DMS53 treated with DMSO at 0.1 percent for 48 hours (cell line): ENCODE measurements around the gene NRF1.
"Not testable (repeated sequence)": the region's sequence is repeated elsewhere in the genome, so short reads cannot be mapped to it uniquely, and the experiment has no call there.

ENCODE experiments used
- DNase-seq: peaks from one replicate; lab custom pipeline; 2025; ENCODE audit not compliant: unreplicated experiment; lab: John Stamatoyannopoulos, UW

The NRF1 gene

DNA sequence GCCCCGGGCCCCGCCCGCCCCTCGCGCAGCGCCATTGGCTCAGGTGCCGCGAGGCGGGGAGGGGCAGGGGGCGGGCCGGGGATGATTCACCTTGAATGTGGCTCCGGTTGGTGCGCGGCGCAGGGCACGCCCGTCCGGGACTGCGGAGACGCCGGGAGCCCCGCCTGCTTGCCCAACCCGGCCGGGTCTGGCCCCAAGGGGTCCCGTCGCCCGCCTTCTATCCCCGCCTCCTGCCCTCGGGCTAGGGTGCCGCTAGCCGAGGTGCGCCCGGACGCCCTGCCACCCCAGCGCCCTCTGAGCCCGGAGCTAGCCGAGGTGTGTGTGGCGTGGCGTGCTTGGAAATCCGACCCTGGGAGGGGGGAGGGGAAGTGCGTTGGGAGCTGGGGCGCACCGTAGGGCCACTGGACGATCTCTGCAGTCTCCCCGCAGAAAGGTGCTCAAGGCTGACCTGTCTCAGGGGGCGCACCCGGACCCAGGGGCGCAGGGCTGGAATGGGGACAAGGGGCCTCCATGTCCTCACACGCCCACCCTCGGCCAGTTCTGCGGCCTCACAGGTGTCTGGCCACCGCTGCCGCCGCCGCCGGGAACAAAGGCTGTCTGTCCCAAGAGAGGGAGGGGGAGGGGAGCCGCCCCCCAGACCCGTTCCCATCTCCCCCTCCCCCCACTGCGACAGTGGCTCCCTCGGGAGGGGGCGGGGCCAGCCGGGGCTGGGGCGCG is 168.9 kb downstream of the NRF1 start:
- peak; percentile 95 for DNase-seq

- DNase-seq: peak; percentile 57
These were observed 169.7 kb downstream of the NRF1 start for GRCh38 chr7:129780974-129781927.

- DNase-seq: peak; percentile 57
These were observed 170.7 kb downstream of the NRF1 start for GRCh38 chr7:129781928-129782817.

- no peak for DNase-seq
These were observed 171.5 kb downstream of the NRF1 start for GRCh38 chr7:129782818-129783583.

DNA sequence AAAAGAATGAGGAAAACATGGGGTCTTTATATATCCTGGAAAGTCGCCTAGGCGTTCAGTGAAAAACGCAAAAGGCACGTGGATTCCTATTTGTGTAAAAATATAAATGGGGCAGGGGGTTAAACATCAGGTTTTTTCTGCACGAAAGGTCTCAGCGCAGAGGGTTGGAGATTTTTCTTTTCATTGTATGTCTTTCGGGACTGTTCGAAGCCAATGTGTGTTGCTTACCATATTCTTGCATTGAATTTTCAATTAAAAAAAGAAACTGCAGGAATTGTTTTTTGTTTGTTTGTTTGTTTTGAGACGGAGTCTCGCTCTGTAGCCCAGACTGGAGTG is 172.0 kb downstream of the NRF1 start:
- no peak for DNase-seq

DNA sequence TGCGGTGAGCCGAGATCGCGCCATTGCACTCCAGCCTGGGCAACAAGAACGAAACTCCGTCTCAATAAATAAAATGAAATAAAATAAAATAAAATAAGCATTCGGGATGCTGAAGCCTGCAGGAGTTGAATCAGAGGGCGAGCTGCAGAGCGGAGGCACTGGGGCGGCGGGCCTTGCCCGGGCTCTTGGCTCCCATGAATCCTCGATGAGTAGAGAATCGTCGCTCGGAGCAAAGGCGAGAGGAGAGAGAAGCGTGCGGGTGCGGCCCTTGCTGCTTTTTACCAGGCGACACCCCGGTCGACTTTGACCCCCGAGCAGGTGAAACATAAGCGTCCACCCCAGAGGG is 172.9 kb downstream of the NRF1 start:
- no peak for DNase-seq

DNA sequence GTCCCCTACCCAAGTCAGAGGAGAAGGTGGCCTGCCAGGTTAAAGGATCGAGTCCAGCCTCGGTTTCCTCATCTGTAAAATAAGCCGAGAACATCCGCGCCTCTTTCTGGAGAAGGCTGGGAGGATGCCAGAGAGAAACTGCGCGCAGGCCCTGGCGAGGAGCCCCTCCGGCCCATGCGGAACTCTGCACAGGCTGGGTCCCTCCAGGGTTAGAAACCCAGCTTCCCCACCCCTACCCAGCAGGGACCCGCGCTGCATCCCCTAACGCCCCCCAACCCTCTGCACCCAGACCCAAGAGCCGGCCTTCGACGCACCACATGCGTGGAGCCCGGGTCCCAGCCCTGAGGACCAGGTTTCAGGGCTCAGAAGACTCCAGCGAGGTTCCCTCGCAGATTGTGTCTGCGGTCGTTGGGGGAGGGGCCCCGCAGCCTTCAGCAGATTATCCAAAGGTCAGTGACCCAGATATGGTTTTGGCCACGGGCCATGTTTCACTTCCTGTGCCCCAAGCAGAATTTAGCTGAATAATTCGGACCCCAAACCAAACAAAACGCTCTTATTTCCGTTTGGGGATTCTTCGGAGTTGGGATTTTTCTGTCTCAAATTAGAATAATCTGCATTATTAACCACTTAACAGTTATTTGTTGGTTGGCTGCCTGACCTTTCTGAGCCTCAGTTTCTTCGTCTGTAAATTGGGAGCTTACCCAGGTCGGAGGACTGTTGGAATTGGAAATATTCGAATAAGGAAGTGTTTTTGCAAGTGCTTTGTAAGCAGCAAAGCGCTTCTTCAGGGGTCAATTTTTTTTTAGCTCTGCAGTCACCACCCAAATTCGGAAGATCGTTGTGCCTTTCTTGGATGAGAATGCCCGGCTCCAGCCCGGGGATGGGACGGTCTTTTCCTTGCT is 173.5 kb downstream of the NRF1 start:
- no peak for DNase-seq

- no peak for DNase-seq
These were observed 174.4 kb downstream of the NRF1 start for GRCh38 chr7:129785685-129786514.

DNA sequence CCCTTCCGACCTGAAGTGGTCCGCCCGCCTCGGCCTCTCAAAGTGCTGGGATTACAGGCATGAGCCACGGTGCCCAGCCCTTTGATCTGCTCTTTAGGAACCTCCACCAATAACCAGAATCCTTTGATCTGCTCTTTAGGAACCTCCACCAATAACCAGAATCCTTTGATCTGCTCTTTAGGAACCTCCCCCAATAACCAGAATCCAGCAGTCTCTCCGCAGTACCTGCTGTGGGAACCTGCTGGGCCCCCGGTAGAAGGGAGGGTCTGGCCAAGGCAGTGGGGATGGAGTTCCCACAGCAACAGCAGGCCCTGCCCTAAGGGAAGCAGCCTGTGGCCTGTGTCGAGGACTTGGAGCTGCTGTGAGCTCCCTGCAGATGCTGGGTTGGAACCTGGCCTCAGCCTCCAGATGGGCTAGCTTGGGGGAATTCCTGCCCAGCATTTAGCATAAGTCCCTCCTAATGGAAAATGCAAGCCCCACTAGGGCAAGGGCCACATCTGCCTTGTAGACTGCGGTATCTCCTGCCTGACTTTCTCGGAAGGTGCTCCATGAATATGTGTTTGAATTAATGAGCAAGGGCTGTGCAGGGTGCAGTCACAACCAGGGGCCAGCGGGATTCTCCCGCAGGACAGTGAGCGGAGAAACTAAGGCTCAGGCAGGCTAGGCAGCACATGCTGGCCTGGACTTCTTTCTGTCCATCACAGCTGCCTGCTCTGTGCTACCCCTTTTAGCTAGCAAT is 175.5 kb downstream of the NRF1 start:
- no peak for DNase-seq

GRCh38 chr7:129789000-129789399 is 177.5 kb downstream of the NRF1 start:
- no peak for DNase-seq

GRCh38 chr7:129789652-129790051 is 178.1 kb downstream of the NRF1 start:
- DNase-seq: no peak

DNA sequence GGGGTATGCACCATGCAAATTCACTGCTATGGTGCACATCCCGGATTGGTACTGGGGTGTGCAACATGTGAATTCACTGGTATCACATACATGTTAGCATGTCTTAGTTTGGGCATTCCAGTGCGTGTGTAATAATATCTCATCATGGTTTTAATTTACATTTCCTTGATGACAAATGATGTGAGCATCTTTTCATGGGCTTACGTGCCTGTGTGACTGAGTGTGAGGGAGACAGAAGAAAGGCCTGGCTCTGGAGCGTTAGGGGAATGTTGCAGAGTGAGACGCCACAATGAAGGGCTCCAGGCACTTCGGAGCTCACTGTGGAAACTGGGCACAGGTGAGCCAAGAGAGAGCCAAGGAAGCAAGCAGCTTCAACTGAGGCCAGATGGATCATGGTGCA is 178.6 kb downstream of the NRF1 start:
- DNase-seq: no peak

GRCh38 chr7:129792721-129793120 is 181.2 kb downstream of the NRF1 start:
- no peak for DNase-seq

GRCh38 chr7:129793506-129794310 is 182.2 kb downstream of the NRF1 start:
- DNase-seq: no peak

GRCh38 chr7:129794461-129794860 is 182.9 kb downstream of the NRF1 start:
- DNase-seq: not testable (repeated sequence)

DNA sequence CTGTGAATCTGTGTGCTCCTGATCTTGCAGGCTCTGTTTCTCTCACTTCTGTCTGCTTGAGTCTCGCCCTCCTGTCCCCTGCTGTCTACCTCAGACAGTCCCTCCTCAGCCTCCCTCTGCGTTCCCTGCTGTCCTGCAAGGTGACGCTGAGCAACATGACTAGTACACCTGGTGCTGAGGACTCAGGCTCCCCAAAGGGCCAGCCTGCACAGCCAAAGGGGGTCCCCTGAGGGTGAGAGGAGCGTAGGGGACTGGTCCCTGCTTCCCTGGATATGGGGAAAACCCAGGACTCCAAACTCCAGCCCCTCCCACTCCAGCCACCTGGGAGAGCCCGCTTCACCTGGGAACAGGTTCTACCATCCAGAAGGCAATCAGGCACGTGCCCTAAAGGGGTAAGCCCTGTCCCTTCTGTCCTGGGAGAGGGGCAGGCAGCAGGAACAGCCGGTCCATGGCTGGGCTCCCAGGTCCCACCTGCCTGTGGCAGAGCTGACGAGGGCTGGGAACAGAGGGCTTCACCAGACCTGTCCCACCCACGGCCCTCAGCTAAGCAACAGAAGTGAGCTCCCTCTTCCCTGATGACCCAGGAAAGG is 184.8 kb downstream of the NRF1 start:
- no peak for DNase-seq
